Measurements from ENCODE around the gene TSFM. TPM values are rescaled to one million over a fixed set of nuclear protein-coding genes. Genes with fewer than 3 reads are reported as not detected.

The TSFM gene
- total RNA-seq, 4 donors from 2014 or later: 37.6 to 47.5 (median 40.1) TPM

- peaks cover 15 to 19% of the 10 kb centered on the region in 2 donors for H3K4me1 ChIP-seq
- no peak for ATAC-seq
- DNase-seq: no peak
- H3K27ac ChIP-seq: no peak overlapping the region
- TF ChIP-seq POLR2A (IDR thresholded peaks at IDR 0.05) (no peak), CTCF (IDR thresholded peaks at IDR 0.05 in 4 of 5, conservative IDR thresholded peaks at IDR 0.05 in 1 of 5) (no peak)
- no peaks in the 10 kb centered on the region for H3K9me3 ChIP-seq
- intact Hi-C loops (cut with DNase I; ENCODE audit: low total_unique reads): no loop called here
- H3K36me3 ChIP-seq: peaks cover 0 to 14% of the 10 kb centered on the region in 2 donors
- H3K4me3 ChIP-seq: no peak overlapping the region
- H3K27me3 ChIP-seq: no peaks in the 10 kb centered on the region
- in situ Hi-C loops (cut with MboI; ENCODE audit: low sequenced_read_pairs in 4 of 4): no loop called here
These were observed 7.5 kb upstream of the TSFM start for GRCh38 chr12:57775044-57775443.

- H3K4me1 ChIP-seq: peaks cover 15 to 19% of the 10 kb centered on the region in 2 donors
- no peaks in the 10 kb centered on the region for H3K27me3 ChIP-seq
- intact Hi-C loops (cut with DNase I; ENCODE audit: low total_unique reads): no loop called here
- H3K27ac ChIP-seq: no peak overlapping the region
- ATAC-seq (no peak), DNase-seq (no peak)
- no peaks in the 10 kb centered on the region for H3K9me3 ChIP-seq
- in situ Hi-C loops (cut with MboI; ENCODE audit: low sequenced_read_pairs in 4 of 4): no loop called here
- TF ChIP-seq POLR2A (IDR thresholded peaks at IDR 0.05): no peak
- no peak for TF ChIP-seq CTCF (IDR thresholded peaks at IDR 0.05 in 4 of 5, conservative IDR thresholded peaks at IDR 0.05 in 1 of 5)
- no peak overlapping the region for H3K4me3 ChIP-seq
- peaks cover 0 to 12% of the 10 kb centered on the region in 2 donors for H3K36me3 ChIP-seq
These were observed 6.9 kb upstream of the TSFM start for GRCh38 chr12:57775563-57776246.

- intact Hi-C loops (cut with DNase I; ENCODE audit: low total_unique reads): no loop called here
These were observed 6.4 kb upstream of the TSFM start for GRCh38 chr12:57776247-57776587.

GRCh38 chr12:57777367-57777766 is 5.2 kb upstream of the TSFM start:
- no peak overlapping the region for H3K4me3 ChIP-seq
- no peaks in the 10 kb centered on the region for H3K9me3 ChIP-seq
- DNase-seq: no peak
- no peak for ATAC-seq
- no peak overlapping the region for H3K27ac ChIP-seq
- TF ChIP-seq CTCF (IDR thresholded peaks at IDR 0.05 in 4 of 5, conservative IDR thresholded peaks at IDR 0.05 in 1 of 5): no peak
- TF ChIP-seq POLR2A (IDR thresholded peaks at IDR 0.05): no peak
- in situ Hi-C loops (cut with MboI; ENCODE audit: low sequenced_read_pairs in 4 of 4): no loop called here
- peaks cover 9 to 12% of the 10 kb centered on the region in 2 donors for H3K4me1 ChIP-seq
- H3K36me3 ChIP-seq: peaks cover 0 to 10% of the 10 kb centered on the region in 2 donors
- no peaks in the 10 kb centered on the region for H3K27me3 ChIP-seq
- intact Hi-C loops (cut with DNase I; ENCODE audit: low total_unique reads): no loop called here

More at GRCh38 chr12:57776247-57776587, 6.4 kb upstream of the TSFM start:
- Histone ChIP-seq H3K27ac (no peak overlapping the region), H3K9me3 (no peaks in the 10 kb centered on the region), H3K27me3 (no peaks in the 10 kb centered on the region), H3K36me3 (peaks cover 0 to 10% of the 10 kb centered on the region in 2 donors), H3K4me1 (peaks cover 11 to 15% of the 10 kb centered on the region in 2 donors), H3K4me3 (no peak overlapping the region)
- TF ChIP-seq CTCF (IDR thresholded peaks at IDR 0.05 in 4 of 5, conservative IDR thresholded peaks at IDR 0.05 in 1 of 5) (no peak), POLR2A (IDR thresholded peaks at IDR 0.05) (no peak)
- DNase-seq (no peak), ATAC-seq (no peak)
- in situ Hi-C loops (cut with MboI; ENCODE audit: low sequenced_read_pairs in 4 of 4): no loop called here

GRCh38 chr12:57777911-57778310 is 4.7 kb upstream of the TSFM start:
- intact Hi-C loops (cut with DNase I; ENCODE audit: low total_unique reads): no loop called here
- Histone ChIP-seq H3K4me1 (peaks cover 8 to 12% of the 10 kb centered on the region in 2 donors), H3K9me3 (no peaks in the 10 kb centered on the region), H3K4me3 (no peak overlapping the region), H3K27me3 (no peaks in the 10 kb centered on the region), H3K27ac (no peak overlapping the region), H3K36me3 (peaks cover 0 to 10% of the 10 kb centered on the region in 2 donors)
- DNase-seq: no peak
- no peak for TF ChIP-seq POLR2A (IDR thresholded peaks at IDR 0.05)
- no peak for TF ChIP-seq CTCF (IDR thresholded peaks at IDR 0.05 in 4 of 5, conservative IDR thresholded peaks at IDR 0.05 in 1 of 5)
- no peak for ATAC-seq
- in situ Hi-C loops (cut with MboI; ENCODE audit: low sequenced_read_pairs in 4 of 4): no loop called here
